Retina (tissue), 1 donor: ENCODE measurements around the gene RAB6B.

Experiments used
- DNase-seq: peaks from one replicate; pipeline ENCODE4 v3.0.0-alpha.2; 2016

The RAB6B gene

DNA sequence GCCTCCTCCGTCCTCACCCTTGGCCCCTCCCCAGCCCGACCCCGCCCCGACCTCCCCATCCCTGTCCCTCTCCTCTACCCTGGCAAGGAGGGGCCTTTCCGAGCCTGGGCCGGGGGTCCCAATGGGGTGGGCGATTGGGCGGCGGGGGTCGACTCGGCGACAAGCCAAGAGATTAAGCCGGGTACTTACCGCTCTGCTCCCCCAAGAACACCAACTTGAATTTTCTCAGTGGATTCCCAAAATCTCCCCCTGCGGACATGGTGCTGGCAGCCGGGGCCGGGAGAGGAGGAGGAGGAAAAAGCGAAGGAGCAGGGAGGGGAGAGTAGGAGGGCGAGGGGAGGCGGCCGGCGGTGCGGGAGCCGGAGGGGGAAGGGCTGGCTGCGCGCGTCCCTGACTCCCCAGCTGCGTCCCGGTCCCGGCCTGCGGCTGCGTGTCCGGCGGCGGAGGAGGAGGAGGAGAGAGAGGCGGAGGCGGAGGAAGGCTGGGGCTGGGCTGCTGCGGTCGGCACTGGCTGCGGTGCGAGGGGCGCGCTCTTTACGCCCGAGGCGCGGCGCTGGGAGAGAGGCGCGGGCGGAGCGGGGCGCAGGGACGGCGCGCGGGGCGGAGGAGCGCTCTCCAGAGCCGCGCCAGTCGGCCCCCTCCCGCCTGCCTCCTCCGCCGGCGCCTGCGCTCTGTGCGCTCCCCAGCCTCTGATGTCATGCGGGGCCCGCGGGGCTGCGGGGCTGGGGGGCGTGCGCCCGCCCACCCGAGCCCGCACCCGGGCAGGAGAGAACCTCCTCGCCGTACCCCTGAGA, at the start of gene RAB6B:
Gene RAB6B, minus strand, starts transcription at position 675 of the 794 bp plus-strand sequence. Its CDS starts 416 bp downstream, at position 259.
- peak; percentile 91 for DNase-seq

DNA sequence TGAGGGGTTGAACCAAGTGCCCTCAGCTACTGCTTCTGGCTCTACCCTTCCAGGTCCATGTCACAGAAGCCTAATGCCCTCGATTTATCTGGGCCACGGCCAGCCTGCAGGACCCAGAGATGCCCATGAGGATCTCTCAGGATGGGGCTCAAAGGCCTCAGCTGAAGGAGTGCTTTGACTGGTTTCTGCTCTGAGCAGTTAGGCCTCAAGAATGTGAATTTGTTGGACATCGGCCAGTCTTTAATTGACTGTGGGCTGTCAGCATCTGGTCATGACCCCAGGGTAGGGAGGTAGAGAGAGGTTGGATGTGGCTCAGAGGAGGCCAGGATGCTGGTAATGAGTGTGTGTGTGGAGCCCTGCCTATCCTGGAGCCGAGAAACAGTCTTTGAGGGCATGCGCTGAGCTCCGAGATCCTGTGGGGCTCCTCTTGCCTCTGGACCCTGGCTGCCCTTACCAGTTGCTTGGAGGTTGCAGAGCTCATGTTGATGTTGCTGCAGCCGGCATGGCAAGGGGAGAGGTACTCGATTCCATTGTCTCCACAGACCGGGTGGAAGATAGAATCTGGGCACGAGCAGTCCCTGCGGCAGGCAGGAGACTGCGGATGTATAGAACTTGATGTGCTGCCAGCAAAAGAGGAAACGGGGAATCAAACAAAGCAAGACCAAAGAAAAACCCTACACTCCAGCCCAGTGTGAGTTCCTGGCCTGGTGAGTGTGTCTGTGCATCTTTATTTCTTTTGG, 49.1 kb upstream of the RAB6B start:
- no peak for DNase-seq

DNA sequence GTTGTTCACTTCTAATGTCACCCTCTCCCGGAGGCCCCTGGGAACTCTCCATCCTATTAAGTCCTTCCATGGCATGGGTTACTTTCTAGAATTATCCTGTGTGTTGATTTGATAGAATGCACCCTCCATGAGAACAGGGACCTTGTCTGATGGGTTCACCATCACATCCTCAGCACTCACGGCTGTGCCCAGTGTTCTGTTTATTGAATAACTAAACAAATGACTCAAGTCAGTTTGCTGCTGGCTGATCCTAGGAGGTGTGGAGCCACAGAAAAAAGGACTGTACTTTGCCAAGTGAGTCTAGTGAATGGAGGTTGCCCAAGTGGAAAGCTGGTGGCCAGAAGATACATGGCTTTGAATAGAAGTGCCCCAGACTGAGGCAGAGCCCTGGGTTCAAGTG, 48.5 kb upstream of the RAB6B start:
- DNase-seq: no peak

DNA sequence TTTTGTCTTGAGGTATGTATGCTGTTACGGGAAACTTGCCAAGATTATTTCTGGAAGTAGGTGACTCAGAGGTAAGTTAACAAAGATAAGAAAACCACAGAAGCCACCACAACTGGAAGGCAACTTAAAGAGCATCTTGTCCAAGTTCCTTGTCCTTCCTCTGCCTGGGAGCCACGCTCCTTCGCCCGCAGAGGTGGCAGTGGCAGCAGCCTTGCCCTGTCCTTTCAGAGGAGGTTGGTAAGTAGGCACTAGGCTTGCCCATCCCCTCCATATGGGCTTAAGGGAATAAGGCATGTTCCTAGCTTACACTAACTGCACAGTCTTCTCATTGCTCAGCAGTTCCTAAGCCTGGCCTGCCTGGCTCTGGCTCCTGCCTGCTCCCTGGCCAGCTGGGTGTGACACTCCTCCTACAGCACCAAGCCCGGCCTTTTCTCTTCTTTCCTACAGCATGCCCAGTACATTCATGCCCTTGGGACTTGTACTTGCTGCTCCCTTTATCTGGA, 48.0 kb upstream of the RAB6B start:
- no peak for DNase-seq

DNA sequence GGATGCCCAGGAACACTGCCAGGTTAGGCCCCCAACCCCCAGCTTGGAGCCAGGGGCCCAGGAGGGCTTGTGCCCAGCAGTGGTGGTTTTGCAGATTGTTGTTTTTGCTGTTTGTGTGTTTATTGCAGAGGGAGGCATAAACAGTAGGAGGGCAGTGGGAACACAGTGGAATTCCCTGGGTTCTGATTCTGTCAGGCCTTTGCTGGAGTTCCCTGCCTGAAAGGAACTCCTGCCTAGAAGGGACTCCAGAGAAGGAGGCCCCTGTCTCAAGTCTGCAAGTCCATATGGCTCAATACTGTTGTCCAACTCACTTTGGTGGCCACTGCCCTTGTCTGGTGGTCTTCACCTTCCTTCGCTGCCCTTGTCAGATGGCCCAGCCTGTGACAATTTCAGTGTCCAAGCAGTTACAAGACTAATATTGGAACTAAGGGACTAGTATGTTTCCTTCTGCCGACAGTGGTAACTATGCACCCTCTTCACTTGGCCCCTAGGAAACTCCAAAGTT, 47.4 kb upstream of the RAB6B start:
- DNase-seq: no peak

DNA sequence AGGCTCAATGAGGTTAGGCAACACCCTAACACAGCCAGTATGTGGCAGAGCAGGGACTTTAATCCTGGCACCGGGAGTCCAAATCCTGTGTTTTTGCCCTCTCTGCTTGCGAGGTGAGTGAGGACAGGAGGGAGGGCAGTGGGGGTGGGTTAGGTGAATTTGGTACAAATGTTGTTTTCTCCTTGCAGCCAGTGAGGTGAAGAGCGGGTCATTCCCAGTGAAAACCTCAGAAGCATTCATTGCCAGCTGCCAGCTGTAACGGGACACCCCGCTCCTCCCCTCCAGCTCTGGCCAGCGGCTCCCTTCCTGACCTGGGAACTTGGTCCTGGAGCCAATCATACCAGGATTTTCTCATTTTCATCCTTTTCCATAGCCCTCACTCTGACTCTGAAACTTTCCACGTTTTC, 45.7 kb upstream of the RAB6B start:
- peak; percentile 37 for DNase-seq

DNA sequence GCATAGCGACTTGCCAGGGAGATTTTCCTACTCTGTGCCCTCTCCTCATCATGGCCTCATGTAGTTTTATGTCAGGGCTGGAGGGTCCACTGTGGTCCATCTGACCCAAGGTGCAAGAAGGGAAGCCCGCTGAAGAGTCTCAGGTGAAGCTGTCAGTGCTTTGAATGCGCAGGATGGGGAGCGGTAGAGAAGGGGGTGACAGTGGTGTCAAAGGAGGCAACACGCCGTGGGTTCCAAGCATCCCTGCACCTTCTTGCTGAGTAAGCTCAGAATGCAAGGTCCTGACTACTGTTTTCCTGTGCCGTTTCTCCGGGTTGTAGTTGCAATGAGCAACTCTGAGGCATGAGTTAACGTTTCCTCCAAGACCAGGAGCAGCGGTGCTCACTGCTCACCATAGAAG, 44.9 kb upstream of the RAB6B start:
- no peak for DNase-seq

DNA sequence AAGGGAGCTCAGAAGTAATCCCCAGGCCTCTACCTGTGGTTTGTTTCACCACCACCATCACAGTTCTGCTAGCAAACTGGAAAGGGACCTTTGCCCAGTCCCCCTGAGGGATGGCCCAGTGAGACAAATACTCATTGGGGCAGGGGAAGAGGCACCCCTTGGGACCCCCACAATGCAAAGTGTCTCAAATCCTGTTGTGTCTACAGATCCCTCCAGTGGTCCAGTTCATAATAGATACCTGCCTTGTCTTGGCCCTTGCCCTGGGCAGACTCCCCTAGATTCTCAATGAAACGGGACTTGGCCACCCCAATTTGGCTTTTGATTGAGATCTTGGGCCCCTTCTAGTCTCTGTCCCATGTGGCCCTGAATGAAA, 43.8 kb upstream of the RAB6B start:
- no peak for DNase-seq

DNA sequence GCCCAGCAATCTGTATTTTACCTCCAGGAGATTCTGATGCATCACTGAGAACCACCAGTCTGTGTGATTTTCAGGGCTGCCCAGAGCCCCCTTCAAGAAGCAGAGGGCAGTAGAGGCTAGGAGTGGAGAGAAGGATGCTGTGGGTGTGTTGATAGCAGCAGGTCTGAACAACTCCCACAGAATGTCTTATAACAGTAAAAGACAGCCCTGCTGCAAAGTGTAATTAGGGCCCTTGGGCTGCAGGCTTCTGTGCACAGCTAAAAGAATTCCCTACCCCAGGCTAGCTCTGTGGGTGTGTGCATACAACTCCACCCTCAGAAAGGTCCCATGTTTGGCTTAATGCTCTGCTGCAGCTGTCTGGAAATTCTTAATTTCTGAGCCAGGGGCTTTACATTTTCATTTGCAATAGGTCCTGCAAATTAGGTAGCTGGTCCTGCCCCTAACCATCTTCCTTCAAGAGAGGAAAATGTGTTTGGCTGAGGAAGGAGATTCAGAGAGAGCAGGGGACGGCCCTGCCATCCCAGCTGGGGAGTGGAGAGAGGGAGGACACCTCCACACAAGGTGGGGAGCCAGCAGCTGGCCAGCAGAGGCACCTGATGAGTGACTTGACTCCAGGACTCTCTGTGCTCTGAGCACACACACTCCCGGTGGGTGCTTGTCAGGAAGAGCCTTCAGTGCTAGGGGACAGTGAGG, 43.2 kb upstream of the RAB6B start:
- DNase-seq: no peak

DNA sequence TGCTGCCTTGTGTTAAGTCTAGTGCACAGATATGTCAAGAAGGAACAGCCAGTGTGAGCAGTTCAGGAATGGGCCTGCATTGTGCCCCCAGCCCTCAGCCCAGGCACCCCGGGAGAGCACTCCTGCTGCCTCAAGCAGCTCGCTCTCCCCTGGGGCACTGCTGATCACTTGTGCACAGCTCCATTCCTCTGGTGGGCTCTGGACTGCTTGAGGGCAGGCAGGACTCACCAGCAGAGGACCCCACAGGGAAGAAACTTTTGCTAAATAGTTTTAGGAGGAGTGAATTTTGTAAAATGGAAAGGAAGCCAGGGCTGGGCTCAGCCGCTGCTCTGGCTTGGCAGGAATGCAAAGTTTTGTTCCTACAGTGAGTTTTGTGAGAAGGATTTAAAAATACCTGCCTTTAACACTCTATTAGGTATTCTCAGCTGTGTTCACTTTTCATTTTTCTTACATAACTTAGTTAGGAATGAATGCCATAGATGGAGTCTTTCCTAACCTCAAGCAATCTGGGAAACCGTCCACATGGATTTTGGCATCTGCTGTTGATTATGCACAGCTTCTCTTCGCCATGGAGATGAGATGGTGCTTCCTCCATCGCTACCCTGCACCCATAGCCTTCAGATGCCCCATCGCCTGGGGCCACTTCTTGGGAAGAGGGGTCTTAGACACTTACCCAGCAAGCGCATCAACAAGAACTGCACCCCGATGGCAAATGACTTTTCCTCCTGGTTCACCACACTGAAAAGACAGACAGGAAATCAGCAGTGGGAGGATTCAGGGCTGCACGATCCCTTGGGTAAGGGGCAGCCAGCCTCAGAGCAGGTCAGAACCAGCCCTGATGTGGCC, 42.3 kb upstream of the RAB6B start:
- DNase-seq: no peak

DNA sequence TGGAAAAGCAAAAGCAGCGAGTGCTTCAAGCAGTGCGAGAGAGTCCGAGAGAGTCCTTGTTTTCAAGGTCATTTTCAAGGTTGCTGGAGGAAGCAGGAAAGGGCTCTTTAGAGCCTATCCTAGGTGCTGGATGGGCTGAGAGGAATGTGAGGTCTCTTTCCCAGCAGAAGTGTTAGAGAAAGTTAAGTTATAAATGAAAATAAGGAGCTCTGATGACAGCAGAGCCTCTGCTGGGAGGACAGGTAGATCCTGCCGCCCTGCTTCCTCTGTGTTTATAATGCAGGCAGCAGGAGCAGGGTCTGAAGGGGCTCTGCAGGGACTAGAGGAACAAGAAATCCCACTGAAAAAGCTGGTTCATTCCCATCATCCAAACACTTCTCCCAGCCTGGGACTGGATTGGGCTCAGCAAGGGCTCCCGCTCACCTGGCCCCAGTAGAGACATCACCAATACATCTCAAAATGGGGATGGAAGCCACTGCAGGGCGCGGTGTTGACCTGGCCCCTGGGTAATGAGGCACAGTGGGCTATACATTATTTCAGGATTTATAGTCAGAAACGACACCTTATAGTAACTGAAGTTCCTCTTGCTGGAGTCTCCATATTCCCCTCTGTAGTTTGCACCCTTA, 41.5 kb upstream of the RAB6B start:
- no peak for DNase-seq

DNA sequence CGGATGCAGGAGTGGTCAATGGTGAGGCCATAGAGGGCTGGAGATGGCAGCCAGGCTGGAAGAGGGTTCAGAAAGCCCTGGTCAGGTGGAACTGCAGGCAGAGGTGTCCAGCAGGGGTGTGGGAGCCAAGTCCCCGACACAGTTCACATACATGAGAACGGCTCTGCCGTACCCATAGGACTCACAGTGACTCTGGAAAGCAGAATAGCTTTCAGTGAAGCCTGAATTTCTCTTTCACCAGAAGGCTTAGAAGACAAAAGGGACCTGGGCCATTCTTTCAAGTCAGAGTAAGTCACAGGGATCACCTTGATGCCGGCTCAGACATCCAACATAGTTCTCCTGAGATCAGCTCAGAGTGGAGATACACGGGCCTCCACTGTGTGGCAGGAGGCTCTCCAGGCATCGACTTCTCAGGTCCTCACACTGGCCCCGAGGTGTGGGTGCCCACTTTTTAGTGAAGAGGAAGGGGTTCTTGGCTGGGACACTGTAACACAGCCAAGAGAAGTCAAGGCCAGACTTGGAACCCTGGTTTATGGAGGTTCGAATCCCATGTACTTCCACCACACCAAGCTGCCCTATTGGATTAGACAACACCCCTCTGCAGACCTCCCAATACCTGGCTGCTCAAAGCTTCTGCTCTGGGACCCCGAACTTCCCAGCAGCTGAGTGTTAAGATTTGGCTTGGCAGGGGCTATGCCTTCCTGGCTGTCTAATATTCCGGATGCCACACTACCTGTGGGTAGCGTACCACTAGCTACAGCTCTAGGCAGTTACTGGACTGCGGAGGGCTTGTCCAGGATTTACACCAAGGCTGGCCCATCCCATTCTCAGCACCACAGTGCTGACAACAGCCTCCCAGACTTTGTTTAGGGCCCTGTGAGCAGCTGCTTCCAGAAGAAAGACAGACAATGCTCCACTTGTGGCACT, 40.4 kb upstream of the RAB6B start:
- DNase-seq: no peak

DNA sequence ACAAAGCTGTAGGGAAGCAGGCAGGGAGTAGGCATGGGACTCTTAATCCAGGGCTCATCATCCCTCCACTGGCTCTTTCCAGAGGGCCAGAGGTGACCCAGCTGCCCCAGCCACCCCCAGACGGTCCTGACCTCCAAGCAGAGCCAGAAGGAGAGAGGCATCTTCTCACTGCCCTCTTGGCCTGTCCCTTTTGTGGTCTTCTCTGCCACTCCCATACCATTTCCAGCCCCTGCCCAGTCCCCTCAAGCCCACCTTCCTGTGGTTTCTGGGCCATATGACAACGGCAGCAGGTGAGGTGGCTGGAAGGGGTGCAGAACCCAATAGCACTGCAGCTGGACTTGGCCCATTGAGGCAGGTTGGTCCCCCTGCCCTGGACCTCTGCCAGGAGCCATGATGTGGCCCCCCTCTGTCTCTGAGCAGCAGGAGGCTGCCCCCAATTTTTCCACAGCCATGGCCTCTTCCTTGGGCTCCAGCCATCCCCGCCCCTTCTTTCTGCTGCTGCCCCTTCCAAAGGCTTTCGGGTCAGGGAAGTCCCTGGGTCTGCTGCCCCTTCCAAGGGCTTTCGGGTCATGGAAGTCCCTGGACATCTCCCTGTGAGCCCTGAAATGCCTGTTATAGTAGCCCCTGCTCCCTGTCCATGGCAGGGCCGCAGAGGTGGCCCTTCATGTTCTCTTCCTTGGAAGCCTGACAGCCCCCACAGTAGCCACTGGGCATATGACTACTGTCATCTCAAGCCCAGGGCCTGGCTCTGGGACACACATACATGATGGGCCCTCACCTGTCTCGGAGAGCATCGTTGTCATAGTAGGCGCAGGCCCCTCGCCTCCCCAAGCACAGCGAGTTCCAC, 39.5 kb upstream of the RAB6B start:
- no peak for DNase-seq

DNA sequence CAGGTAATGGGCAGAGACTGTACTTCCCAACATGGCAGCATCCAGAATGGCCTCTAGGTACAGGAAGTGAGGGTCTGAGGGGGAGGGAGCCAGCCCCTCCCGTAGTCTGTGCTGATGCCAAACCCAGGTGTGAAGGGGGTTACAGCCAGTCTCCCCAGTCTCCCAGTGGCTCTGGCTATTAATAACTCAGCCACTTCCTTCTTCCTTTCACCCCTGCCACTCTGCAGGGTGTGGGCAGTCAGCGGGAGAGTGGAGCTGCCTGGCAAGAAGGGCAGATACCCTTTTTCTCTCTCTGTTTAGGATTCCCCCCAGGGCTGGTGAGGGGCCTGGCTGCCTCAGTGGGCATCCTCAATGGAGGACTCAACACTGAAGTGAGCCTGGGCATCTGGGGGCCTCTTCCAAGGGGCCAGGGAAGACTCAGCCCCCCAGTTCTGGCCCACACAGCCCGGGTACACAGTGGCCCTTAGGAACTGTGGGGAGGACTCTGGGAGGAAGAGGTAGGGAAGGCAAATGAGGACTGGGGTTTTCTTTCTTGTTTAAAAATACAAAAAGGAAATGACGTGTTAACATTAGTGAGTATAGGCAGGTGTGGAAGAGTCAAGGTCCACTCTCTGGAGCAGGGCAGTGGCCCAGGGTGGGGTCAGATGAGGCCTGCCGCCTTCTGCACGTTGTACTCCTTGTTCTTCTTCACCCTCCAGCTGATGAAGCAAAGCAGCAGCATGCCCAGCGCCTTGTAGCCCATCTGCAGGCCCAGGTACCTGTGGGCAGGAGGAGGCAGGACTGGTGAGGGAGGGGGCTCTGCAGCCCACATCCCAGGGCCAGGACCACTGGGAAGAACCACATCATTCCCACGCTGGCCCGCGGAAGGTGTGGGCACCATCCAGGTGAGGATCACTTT, 38.6 kb upstream of the RAB6B start:
- DNase-seq: no peak

DNA sequence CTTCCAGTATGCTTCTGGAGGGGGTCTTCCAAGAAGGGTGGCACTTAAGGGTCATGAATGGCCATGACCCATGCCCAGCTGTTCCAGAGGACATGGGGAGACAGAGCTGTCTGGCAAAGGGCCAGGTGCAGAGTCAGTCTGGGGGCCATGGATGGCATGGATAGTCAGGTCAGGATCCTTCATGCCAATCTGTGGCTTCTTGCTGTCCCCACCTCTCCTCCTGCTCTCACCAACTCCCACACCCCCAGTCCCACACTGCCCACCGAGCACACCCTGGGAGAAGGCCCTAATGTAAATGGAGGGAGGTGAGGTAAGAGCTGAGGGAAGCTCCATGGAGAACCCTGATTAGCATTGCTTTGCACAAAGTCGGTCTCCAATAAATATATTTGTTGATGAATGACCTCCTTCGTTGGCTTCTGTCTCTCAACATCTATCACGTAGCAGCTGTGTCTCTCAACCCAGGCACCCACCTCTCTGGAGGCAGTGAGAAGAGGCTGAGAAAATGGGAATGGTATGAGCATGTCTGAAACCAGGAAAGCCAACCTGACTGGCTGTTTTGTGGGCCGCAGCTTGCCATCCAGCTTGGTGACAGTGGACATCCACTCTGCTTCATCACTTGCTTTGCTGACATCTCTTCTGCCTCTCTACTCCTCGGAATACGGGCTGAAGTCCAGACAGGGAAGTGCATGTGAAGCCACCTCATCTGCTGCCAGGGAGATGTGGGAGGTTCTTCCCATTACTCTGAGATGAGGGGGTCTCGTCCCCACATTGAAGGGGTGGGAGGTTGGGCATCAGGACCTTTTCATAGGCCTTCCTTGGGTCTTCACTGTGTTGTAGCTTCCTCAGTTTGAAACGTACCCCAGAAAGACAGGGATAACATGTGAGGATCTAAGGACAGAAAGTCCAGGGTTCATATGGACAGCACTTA, 37.7 kb upstream of the RAB6B start:
- DNase-seq: no peak

DNA sequence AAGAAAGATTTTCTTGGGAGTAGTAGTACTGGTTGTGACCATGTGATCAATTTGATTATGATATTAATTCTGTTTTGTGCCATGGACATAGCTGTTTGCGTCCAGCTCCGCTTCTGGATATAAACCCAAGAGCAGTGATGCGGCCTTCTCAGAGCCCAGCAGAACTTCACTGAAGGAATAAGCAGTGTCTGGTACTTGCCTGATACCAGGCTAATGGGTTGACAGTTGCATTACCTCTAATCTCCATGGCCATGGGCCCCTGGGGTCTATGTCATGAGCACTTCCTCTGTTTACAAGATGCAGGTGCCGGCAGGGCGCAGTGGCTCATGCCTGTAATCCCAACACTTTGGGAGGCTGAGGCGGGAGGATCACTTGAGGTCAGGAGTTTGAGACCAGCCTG, 36.3 kb upstream of the RAB6B start:
- no peak for DNase-seq

DNA sequence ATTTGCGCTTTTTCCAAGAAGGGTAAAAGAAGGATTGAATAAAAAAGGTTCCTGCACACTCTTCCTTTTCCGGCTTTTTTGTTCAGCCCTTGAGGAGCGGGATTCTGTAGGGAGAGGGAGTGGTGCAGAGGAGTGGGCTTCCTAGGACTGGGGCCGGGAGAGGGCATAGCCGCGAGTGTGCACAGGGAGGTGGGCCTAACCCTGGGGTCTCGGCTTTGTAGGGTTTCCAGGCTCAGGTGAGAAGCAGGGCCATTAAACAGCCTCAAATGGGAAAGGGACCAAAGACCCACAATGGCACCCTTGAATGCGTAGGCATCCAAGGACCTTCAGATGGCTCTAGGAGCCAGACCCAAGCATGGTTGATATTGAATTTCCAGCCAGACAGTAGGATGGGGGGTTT, 35.4 kb upstream of the RAB6B start:
- DNase-seq: no peak
